GM19043 (cell line): ENCODE results near the gene NRXN3.

Experiments used
- ATAC-seq: cut with Tn5 transposase; IDR thresholded peaks from one replicate; pipeline ENCODE4 v1.9.1; 2021; ENCODE audit warnings: low read depth; ENCODE audit not compliant: unreplicated experiment

NRXN3 gene

GRCh38 chr14:79036441-79036840, 866.3 kb downstream of the NRXN3 start:
- ATAC-seq: no peak

- no peak for ATAC-seq
These were observed 866.9 kb downstream of the NRXN3 start for GRCh38 chr14:79037106-79037505.

GRCh38 chr14:79037593-79037992, 867.4 kb downstream of the NRXN3 start:
- ATAC-seq: no peak

DNA sequence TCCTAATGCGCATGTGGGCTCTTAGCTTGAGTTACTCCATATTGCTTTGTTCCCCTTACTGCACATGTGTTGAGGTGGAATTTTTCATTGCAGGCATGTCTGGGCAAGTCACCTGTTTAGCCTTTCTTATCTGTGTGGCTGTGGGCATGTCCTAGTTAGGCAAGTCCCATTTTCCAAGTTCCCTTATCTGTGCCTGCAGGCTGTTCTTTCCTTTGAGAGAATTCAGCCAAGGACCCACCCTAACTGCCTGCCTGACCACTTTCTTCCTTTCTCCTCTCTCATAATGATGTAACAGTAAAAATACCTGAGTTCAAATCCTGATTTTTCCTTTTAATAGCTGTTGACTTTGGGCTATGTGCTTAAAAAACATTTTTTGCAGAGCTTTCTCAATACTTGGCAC, 870.6 kb downstream of the NRXN3 start:
- ATAC-seq: no peak

DNA sequence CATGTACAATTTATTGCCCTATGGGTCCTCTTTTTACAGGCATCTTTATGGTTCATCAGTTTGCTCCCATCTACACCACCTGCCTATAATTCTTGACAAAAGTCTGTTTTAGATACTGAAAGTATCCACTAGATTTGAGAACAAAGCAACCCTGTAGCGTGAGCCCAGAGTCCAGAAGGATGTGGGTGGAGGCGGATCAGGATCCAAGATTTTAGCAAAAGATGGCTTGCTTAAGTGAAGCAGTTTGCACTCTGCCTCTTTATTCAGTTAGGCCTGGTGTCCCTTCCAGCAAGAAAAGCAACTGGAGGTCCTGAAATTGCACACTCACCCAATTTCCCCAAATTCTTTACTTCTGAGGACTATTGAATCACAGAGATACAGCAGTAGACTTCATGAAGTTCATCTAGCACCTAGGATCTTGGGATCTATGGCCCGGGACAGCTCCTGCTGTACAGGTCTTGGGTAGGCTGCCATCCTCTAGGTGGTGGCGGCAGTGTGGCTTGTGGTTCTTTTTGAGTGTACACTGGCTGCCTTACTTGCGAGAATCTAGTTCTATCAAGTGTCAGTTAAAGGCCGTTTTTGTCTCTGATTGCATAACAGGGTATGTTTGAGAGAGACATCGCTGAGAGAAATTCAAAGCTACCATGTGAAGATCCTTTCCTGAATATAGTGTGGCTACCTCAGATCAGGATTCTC, 873.2 kb downstream of the NRXN3 start:
- ATAC-seq: no peak

DNA sequence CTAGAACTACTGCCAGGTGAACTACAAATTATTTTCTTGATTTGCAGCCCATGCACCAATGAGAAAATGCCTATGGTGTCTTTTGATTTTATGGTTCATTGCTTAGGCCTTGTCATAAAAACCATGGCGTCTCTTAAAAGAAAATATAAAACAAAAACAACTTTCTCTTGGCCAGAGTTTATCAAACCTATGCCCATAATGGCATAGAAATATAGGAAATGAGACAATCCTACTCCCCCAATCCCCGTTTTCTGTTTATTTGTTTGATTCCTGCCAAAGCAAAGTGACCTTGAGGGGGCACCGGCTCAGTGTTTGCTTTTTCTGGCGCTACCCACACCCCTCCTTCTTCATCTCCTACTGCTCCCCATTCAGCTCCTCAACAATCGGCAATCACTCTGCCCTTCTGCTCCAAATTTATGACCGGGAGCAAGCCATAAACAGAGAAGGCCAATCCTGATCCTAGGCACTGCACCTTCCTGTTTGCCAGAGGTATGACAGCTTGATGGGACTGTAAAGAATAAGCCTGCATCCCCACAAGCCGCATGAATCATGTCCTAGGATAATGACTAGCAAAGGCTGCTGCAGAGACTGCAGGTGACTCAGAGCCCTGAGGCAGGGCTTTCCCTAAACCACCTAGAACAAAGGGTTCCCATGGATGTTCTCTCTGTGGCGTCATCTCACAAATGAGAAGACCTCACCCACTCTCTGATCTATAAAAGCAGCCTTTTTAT, 874.9 kb downstream of the NRXN3 start:
- no peak for ATAC-seq

GRCh38 chr14:79050787-79051727, 880.9 kb downstream of the NRXN3 start:
- ATAC-seq: no peak

DNA sequence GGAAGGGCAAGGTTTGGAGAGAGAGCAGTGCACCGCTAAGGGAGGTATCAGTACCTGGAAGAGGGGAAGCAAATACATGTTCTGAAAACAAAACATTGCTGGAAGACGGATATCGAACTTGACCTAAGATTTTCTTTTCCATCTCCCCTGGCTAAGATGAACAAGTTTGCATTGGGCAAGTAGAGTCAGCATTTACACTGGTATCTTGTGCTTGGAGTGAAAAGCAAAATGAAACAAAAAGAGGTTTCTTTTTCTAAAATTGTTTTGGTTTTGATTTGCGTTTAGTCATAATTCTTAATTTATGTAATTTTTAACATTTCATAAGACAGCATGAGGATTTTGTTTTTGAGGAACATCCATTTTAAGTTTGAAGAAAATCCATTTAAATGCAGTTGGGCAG, 881.6 kb downstream of the NRXN3 start:
- no peak for ATAC-seq

GRCh38 chr14:79056879-79057278, 886.7 kb downstream of the NRXN3 start:
- ATAC-seq: no peak

DNA sequence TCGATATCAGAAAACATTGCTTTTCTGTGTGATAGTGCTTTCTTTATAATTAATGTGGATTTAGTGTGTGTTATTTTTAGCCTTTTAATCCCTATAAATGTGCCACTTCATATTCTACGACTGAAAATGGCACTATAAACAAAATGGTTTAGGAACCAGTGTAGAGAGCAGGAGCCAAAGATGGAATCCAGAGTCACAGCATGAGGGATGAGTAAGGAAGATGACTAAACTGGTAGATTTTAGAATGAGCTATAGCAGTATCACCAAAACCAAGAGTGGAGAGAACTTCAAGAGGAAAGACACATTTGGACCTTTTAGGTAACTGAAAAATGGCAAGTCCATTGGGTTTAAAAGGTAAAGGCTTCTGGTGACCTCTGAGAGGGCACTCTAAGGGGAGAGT, 887.2 kb downstream of the NRXN3 start:
- no peak for ATAC-seq

DNA sequence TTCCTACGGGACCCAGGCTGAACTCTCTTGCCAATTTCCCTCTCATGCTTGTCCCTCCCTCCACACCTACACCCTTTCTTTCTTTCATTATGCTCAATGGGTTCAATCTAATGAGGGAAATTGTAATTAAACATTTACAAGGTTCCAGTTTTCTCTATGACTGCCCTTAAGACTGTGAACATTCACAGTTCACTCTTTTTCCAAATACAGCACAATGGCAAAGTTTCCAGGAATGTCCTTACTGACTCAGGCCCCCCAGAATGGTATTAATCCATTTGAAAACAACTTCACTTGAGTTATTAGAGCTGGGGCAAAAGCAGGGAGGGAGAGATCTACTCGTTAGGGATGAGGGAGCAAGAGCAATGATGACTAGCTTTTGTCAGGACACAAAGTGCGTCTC, 892.1 kb downstream of the NRXN3 start:
- no peak for ATAC-seq

GRCh38 chr14:79064214-79064613, 894.0 kb downstream of the NRXN3 start:
- ATAC-seq: no peak

GRCh38 chr14:79074510-79074909, 904.3 kb downstream of the NRXN3 start:
- no peak for ATAC-seq

DNA sequence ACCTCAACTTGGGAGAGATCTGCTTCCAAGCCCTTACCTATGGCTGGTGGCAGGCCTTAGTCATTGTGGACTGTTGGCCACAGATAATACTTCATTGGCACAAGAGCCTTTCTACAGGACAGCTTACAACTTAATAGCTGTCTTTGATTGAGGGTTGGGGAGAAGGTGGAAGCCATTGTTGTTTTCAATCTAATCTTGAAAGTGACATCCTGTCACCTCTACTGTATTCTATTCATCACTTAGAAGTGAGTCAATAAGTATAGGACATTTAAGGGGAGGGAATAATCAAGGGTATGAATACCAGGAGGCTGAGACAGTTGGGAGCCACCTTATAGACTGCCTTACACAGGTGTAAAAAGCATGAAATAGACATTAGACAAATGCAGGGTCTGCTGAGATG, 906.3 kb downstream of the NRXN3 start:
- no peak for ATAC-seq

- ATAC-seq: no peak
These were observed 906.9 kb downstream of the NRXN3 start for GRCh38 chr14:79077096-79077495.

DNA sequence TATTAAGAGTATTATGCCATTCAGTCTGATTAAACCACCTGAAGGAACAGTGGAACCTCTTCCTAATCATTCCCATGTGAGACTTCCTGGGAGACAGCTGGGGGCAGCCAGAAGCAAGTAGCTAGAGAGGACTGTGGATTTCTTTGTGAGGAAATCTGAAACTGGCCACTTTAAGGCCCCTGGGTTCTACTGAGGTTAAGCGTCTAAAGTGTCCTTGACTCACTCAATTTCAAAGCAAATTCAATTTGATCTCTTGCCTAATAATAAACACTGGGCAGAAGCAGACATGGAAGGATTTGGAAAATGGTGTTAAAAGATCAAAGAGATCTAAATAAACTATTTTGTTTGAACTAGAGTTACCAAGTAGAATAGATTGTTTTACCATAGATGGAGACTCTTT, 909.9 kb downstream of the NRXN3 start:
- no peak for ATAC-seq

- no peak for ATAC-seq
These were observed 912.7 kb downstream of the NRXN3 start for GRCh38 chr14:79082883-79083282.

DNA sequence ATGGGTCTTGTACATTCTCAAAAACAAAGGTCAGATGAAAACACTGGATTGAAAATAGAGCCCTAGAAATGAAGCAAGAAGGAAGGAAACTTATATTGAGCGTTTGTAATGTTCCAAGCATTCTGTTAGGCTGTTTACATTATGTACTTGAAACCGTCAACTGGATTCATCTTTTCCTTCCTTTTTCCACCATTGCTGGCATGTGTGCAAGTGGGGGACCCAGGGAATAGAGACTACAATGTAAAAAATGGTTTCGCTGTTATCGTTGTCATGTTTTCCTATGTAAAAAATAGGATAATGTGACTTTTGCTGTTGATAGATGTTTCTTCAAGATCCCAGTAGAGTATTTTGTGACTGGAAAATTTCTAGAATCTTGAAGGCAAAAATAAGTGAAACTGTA, 913.2 kb downstream of the NRXN3 start:
- no peak for ATAC-seq

GRCh38 chr14:79084861-79085260, 914.7 kb downstream of the NRXN3 start:
- ATAC-seq: no peak

DNA sequence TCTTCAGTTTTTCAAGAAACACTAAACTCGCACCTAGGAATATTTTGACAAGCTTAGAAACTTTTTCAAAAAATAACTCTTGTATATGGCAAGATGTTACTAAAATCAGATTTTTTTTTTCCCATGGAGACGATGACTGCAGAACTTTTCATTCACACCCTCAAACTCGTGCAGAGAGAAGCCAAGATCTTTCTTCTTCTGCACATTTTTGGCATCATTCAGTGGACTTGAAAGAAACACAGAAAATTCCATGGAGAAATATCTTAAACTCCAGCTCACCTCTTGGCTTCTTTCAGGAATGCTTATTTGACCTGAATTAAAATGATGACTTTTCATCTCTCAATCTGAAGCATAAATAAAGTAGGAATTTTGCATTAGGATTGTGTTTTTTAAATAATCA, 919.4 kb downstream of the NRXN3 start:
- no peak for ATAC-seq

DNA sequence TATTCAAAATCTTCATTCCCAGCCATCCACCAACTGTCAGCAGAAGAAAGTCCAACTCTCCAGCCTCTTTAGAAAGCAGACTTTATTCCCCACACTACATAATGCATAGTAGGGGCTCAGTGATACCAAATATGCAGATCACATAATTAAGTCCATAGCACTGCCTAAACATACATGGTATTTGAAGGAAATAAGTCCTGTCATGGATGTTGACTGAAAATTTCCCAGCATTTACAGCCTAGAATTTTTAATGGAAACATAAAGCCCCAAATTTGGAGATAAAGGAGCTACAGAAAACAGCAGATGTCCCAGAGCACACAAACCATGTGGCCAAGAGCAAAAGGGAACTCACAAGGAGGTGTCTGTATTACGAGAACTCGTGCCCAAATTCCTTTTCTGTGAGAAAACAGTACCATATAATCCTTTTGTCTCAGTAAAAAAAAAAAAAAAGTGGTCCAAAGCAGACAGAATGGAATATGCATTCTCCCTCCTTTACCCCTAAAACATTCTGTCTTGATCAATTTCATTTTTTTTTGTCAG, 920.5 kb downstream of the NRXN3 start:
- ATAC-seq: no peak
